Gastroesophageal sphincter (tissue), 3 donors: ENCODE data around the gene SNX13.

ENCODE experiments used
- CTCF ChIP-seq, 4 experiments: fragments of 200-600 bp in 2 of 4; fragments of 450-650 bp in 2 of 4; sonication (generic) in 1 of 4; IDR thresholded peaks; one replicate each; pipeline ENCODE4 v1.5.1; 2017 to 2019; ENCODE audit warnings: antibody characterized with exemption in 4 of 4, mild to moderate bottlenecking in 2 of 4, moderate library complexity in 2 of 4
- EP300 ChIP-seq: sonication (generic); formaldehyde crosslinking; IDR thresholded peaks from one replicate; pipeline ENCODE4 v1.6.1; 2017; ENCODE audit warnings: antibody characterized with exemption, mild to moderate bottlenecking
- POLR2AphosphoS5 ChIP-seq: sonication (generic); formaldehyde crosslinking; IDR thresholded peaks from one replicate; pipeline ENCODE4 v1.6.1; 2017; ENCODE audit warnings: antibody characterized with exemption

- no peak for TF ChIP-seq CTCF (IDR thresholded peaks at IDR 0.05)
- no peak for TF ChIP-seq POLR2AphosphoS5
- no peak for TF ChIP-seq EP300
These were observed 69.9 kb downstream of the SNX13 start for GRCh38 chr7:17870406-17870805.
